NB4 (cell line): ENCODE results near the gene SNX7.

ENCODE experiments used
- CTCF ChIP-seq: IDR thresholded peaks from one replicate; pipeline ENCODE4 v1.5.1; 2012; ENCODE audit warnings: low read depth, low read length
- MAX ChIP-seq: IDR thresholded peaks from 2 replicates; pipeline ENCODE4 v1.6.1; 2011; ENCODE audit warnings: low read depth, low read length
- MYC ChIP-seq: IDR thresholded peaks from 2 replicates; pipeline ENCODE4 v1.6.1; 2011; ENCODE audit warnings: low read depth, low read length
- POLR2A ChIP-seq: IDR thresholded peaks from 2 replicates; pipeline ENCODE4 v1.6.1; 2011; ENCODE audit warnings: mild to moderate bottlenecking; ENCODE audit not compliant: insufficient read length; ENCODE audit errors: extremely low read depth

- TF ChIP-seq CTCF (no peak), POLR2A (no peak), MYC (no peak), MAX (no peak)
Observed at GRCh38 chr1:98668733-98669132, 7.2 kb downstream of the SNX7 start.
